ENCODE data around the gene TNFRSF8. TPM values are rescaled to one million over a fixed set of nuclear protein-coding genes. Genes with fewer than 3 reads are reported as not detected.

Gene TNFRSF8
- total and polyA plus RNA-seq, 9 of the 15 experiments (the other 6 are each of a cell fraction or from before 2014, with no cell fraction given) = 3.5 to 38.4 (median 17.1) TPM

- no peak for TF ChIP-seq NR2C2 (CRISPR knock-in tag; IDR thresholded peaks at IDR 0.05)
- peak; percentile 63; the same call in 1 of the 2 replicates for TF ChIP-seq NR2C2 (tag; IDR thresholded peaks at IDR 0.05)
- peak; percentile 87 for TF ChIP-seq ELF1 (tag; IDR thresholded peaks at IDR 0.05)
- TF ChIP-seq HDAC1 (IDR thresholded peaks at IDR 0.05) = peak in 1 of 2 experiments; percentile 98; a peak in 2 of 4 replicates
- TF ChIP-seq SRSF3 (IDR thresholded peaks at IDR 0.05; ENCODE audit: insufficient read depth, low read length) = no peak
- peak; percentile 75; the same call in 1 of the 2 replicates for TF ChIP-seq GATAD2B (IDR thresholded peaks at IDR 0.05; ENCODE audit: borderline replicate concordance)
- TF ChIP-seq RBBP5 (IDR thresholded peaks at IDR 0.05; ENCODE audit: borderline replicate concordance, insufficient read depth, low read length, poor library complexity, severe bottlenecking) = peak; percentile 46
- TF ChIP-seq E2F8 (IDR thresholded peaks at IDR 0.05; ENCODE audit: low read depth, partially characterized antibody) = peak; percentile 41
- TF ChIP-seq NRF1 (conservative IDR thresholded peaks at IDR 0.05 in 1 of 2, IDR thresholded peaks at IDR 0.05 in 1 of 2) = peak; percentile 32 to 57; a peak in 3 of 4 replicates
- TF ChIP-seq ZNF766 (CRISPR knock-in tag; conservative IDR thresholded peaks at IDR 0.05) = peak; percentile 39; the same call in 1 of the 2 replicates
- TF ChIP-seq E2F3 (CRISPR knock-in tag; IDR thresholded peaks at IDR 0.05) = 0 out of 2 replicates have a peak, but pooled peaks have one; percentile 31
- peak; percentile 78; the same call in 1 of the 2 replicates for TF ChIP-seq TARDBP (IDR thresholded peaks at IDR 0.05)
- TF ChIP-seq ETV1 (tag; conservative IDR thresholded peaks at IDR 0.05; ENCODE audit: low read depth) = peak; percentile 98
- TF ChIP-seq ETV5 (CRISPR knock-in tag; IDR thresholded peaks at IDR 0.05; ENCODE audit: low read depth) = peak; percentile 96
- peak; percentile 94 for TF ChIP-seq CTBP1 (IDR thresholded peaks at IDR 0.05; ENCODE audit: borderline replicate concordance)
- peak; percentile 12; the same call in 1 of the 2 replicates for TF ChIP-seq ZNF232 (CRISPR knock-in tag; IDR thresholded peaks at IDR 0.05)
- peak; percentile 15; the same call in 1 of the 2 replicates for TF ChIP-seq CBFB (CRISPR knock-in tag; IDR thresholded peaks at IDR 0.05)
- TF ChIP-seq, protein P1, sequence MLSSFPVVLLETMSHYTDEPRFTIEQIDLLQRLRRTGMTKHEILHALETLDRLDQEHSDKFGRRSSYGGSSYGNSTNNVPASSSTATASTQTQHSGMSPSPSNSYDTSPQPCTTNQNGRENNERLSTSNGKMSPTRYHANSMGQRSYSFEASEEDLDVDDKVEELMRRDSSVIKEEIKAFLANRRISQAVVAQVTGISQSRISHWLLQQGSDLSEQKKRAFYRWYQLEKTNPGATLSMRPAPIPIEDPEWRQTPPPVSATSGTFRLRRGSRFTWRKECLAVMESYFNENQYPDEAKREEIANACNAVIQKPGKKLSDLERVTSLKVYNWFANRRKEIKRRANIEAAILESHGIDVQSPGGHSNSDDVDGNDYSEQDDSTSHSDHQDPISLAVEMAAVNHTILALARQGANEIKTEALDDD (IDR thresholded peaks at IDR 0.05) = peak; percentile 61; the same call in 1 of the 2 replicates
- peak; percentile 98 for TF ChIP-seq PRDM10 (IDR thresholded peaks at IDR 0.05; ENCODE audit: partially characterized antibody)
Observed at GRCh38 chr1:12161662-12162458, 98.8 kb downstream of the TNFRSF8 start (continued).
